ENCODE results near the gene MVB12A.

DNA sequence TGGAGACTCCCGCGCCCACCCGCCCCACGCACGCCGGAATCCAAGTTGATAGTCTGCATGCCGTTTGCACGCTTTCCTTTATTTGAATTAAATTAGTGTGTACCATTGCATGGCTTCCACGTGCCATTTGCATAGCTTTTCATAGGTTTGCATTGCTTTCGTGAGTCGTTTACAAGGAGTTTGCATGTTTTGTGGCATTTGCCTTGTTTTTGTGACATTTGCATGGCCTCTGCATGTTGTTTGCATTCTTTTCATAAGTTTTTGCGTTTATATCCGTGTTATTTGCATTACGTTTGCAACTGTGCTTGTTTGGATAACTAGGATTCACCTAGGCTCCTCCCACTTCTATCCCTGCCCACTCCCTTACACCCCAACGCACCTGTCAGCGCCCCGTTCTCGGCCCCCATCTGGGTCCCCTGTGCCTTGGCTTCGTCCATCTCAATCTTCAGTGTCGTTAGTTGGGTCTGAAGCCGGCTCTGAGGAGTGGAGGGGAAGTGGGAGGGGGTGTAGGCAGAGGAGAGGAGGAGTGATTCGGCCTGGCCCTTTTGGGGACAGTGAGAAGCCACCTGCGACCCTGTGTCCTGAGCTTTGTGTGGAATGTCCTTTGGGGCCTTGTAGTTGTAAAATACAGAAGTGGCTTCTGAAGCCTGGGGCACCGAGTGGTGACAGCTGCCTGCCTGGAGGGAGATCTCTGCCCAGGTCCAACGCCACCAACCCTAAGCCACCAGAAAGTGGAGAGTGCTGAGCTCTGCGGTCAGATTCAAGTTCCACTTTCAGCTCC lies 28.3 kb upstream of the MVB12A start:
- TF ChIP-seq, protein P1, sequence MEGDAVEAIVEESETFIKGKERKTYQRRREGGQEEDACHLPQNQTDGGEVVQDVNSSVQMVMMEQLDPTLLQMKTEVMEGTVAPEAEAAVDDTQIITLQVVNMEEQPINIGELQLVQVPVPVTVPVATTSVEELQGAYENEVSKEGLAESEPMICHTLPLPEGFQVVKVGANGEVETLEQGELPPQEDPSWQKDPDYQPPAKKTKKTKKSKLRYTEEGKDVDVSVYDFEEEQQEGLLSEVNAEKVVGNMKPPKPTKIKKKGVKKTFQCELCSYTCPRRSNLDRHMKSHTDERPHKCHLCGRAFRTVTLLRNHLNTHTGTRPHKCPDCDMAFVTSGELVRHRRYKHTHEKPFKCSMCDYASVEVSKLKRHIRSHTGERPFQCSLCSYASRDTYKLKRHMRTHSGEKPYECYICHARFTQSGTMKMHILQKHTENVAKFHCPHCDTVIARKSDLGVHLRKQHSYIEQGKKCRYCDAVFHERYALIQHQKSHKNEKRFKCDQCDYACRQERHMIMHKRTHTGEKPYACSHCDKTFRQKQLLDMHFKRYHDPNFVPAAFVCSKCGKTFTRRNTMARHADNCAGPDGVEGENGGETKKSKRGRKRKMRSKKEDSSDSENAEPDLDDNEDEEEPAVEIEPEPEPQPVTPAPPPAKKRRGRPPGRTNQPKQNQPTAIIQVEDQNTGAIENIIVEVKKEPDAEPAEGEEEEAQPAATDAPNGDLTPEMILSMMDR (IDR thresholded peaks at IDR 0.05) = no peak
- TF ChIP-seq EZH2phosphoT487 (IDR thresholded peaks at IDR 0.05) (no peak), EZH2 (IDR thresholded peaks at IDR 0.05) (no peak)
